GM21367 (cell line): Measurements from ENCODE around the gene KDM4B.

ENCODE experiments used
- ATAC-seq: cut with Tn5 transposase; IDR thresholded peaks from one replicate; pipeline ENCODE4 v1.9.1; 2021; ENCODE audit not compliant: unreplicated experiment

KDM4B gene

DNA sequence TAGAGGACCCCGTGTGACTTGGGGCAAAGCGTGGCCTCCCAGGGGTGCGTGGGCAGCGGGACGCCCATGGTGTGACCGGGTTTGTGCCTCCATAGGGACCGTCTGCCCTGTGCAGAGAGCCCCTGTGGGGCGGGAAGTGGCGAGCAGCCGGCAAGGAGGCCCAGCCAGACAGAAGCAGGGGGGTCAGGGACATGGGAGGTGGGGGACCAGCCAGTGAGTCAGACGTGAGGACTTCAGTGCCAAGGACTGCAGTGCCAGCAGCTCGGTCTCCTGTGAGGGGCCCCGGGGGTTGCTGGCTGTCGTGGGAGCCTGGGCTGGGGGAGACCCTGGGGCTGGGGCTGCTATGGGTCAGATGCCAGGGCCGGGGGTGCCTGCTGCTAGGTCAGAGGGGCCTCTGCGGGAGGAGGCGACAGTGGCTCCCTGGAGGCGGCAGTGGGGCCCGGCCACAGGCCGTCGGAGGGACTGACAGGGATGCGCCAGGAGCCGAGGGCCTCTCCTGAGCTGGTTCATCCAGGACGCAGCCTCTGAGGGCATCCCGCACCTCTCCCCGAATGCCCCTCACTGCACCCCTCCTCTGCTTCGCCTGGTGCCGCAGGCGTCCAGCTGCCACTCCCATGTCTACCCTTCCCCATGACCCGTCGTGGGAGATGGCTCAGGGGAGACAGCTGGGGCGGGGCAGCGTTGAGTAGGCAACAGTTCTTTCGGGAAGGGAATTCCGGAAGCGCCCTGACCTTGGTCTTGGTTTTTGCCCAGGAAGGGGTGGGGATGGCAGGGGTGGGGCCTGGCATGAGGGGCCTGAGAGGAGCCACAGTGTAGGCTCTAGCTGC, 80.0 kb downstream of the KDM4B start:
- no peak for ATAC-seq

DNA sequence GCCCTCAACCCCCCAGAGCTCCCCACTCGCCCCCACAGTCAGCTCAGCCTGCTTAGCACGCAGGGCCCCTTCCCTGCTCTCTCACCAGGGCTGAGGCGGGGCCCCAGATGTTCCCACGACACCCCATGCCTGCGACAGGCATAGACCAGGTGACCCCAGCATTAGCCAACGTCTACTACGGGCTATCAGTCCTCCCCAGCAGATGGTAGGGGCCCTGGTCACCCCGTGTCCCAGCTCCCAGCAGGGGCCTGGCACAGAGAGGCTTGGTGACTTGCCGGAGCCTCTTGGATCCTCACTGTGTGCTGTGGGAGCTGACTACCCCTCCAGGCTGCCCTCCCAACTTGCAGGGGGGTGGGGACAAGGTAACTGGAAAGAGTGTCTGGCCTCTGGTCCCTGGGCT, 80.6 kb downstream of the KDM4B start:
- no peak for ATAC-seq

DNA sequence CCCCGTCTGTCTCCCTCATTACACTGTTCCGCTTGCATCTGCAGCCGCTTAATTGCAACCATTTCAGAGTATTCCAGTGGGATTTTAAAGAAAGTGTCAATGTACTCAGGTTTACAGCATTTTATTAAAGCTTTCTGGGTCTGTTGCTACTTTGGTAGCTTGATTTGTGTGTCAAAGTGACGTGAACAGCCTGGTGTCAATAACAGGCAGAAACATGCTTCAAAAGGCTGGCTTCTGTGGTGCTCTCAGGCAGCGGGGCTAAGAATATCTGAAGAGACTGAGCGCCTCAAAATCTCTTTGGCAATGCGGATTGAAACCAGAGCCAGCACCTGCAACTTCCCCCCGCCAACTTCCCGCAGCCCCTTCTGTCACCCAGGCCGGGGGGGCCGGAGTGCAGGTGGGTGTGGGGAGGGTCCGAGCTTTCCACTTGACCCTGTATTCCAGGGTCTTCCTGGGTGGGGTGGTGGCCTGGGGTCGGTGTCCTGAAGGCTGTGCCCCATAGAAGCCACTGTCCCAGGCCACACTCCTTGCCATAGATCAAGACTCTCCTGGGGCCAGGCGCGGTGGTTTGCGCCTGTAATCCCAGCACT, 81.2 kb downstream of the KDM4B start:
- no peak for ATAC-seq

DNA sequence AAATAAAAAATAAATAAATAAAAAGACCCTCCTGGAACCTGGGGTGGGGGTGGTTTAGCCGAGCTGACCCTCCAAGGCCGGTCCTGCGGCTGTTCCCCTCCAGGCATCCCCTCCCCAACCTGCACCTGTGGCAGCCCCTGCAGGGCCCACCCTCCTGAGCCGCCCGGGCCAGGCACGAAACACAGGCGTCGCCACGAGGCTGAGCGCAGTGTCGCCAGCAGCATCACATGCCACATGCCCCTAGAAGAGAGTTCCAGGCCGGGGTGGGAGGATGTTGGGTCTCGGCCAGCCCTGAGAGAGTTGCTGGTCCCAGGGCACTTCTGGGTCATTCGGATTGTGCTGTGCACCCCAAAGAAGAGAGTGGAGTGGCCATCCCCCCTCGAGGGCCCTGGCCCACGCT, 82.0 kb downstream of the KDM4B start:
- no peak for ATAC-seq

DNA sequence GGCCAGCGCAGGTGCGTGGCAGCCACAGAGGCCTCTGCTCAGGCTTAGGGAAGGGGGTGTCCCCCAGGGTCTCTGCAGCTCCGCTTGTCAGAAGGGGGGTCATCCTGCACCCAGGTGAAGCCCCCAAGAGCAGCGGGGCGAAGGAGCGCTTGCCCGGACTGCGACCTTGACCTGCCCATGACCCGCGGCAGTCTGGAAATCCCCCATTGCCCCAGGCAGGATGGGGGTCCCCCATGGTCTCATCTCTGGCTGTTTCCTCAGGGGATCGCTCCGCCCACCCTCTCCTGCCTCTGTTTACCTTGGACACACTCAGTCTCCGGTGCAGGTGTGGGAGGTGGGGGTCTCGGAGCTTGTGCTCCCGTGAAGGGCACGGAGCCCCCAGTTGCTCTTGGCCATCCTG, 82.7 kb downstream of the KDM4B start:
- ATAC-seq = no peak

DNA sequence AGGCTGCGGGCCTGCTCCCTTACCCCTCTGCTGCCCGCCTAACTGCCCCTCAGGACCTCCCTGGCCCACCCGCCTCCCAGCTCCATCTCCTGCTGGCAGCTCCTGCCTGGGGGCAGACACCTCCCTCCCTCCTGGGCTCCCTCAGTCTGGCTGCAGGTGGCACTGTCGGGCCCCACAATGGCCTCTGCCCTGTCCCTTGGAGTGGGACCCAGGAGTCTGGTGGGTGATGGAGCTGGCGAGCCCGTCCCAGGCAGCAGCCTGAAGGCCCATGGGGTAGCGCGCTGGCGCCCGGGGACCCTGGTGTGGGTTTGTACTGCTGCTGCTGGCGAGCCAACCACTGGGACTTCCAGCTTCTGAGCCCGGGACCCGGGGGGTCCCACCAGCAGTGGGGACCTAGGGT, 83.6 kb downstream of the KDM4B start:
- no peak for ATAC-seq

DNA sequence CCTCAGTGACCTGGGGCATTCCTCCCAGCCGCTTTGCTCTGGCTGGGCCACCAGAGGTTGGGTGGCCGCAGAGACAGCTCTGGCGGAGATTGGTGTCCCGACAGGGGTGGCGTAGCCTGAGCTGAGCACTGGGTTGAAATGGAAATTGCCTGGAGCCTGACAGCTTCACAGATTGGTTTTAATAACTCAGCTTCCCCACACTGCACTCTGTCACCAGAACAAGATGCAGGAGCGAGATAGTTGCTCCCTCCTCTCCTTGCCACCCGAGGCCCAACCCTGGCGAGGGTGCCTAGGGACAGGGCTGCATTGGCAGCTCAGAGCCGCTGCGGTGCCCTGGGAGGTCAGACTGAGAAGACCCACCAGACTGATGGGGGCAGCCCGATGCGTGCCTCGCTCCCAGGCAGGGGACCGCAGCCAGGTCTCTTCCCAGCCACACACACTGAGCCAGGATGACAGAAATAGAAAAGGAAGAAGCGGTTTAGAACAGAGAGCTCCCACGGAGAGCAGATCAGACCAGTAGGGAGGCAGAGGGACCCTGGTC, 84.1 kb downstream of the KDM4B start:
- ATAC-seq = no peak

DNA sequence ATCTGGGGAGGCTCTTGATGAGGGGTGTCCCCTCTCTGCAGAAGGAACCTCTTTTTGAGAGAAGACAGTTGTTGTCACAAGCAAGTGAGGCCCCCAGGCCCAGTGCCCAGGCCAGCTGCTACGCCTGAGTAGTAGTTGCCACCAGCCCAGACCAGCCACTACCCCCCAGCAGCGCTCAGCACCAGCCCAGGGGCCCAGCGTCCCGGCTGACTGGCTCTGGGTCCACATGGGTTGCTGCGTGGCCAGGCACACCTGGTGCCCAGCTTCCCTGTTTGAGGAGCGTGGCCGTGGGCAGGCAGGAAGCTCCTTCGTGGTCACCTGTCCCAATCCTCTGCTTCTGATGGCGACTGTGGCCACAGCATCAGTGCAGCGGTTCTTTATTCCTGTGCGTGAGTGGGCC, 84.7 kb downstream of the KDM4B start:
- ATAC-seq = no peak

DNA sequence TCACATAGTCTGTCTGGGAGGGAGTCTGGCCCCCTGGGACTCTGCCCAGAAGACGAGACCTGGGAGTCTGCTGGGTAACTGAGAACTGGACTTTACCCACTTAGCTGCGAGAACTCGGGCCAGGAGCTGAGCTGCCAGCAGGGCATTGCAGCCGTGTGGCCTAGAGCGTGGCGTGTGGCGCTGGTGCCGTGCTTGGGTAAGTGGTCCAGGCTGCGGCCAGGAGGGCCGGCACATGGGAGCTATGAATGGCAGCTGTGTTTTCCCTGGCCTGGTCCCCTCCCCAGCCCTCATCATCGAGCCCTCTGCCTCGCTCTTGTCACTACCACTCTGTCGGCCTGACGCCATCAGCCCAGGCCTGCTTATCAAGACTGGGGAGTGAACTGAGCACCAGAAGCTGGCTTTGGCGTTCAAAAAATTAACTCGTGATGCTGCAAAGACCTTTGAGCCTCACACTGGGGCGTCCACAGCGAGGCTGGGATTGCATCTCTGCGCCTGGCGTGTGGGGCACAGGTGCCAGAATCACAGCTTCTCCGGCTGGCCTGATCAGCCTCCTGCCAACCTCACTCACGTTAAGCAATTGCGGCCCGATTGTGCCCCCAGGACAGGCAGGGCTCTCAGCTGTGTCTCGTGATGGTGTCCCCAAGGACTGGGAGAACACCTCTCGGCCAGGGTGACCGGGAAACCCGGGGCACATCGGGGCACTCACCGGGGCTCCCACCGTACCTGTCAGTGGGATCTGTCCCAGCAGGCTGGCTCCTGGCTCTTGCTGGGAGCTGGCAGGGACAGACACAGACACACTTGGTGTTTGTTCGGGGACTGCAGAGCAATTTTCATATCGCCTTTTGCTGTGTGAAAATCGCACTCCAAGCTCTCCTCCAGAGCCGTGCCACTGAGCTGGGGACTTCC, 85.9 kb downstream of the KDM4B start:
- no peak for ATAC-seq

DNA sequence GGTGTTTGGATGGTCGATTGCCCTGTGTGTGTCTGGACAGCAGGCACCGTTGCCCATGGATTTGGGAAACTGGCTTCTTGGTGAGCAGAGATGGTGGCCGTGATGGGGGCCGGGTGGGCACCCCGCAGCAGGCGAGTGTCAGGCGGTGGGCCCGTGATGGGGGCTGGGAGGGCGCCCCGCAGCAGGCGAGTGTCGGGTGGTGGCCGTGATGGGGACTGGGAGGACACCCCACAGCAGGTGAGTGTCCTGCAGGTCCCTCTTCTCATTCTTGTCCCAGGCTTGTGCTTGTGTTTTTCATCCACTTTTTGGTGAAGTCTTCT, 86.5 kb downstream of the KDM4B start:
- no peak for ATAC-seq

DNA sequence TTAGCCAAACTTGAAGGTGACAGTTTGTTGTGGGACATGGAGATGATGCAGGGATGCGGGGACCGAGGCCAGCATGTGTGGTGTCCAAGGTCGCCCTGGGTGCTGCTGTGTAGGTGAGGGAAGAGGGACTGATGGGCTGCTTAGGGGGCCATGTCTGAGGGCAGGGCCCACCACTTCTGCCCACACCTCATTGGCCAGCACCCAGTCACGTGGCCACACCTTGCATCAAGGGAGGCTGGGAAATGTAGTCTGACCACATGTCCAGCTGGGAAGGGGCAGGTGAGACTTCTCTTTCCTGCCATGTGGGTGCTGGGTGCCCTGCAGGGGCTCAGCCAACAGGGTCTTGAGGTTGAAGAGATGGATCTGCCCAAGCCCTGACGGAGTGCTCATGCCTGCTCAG, 88.9 kb downstream of the KDM4B start:
- no peak for ATAC-seq

DNA sequence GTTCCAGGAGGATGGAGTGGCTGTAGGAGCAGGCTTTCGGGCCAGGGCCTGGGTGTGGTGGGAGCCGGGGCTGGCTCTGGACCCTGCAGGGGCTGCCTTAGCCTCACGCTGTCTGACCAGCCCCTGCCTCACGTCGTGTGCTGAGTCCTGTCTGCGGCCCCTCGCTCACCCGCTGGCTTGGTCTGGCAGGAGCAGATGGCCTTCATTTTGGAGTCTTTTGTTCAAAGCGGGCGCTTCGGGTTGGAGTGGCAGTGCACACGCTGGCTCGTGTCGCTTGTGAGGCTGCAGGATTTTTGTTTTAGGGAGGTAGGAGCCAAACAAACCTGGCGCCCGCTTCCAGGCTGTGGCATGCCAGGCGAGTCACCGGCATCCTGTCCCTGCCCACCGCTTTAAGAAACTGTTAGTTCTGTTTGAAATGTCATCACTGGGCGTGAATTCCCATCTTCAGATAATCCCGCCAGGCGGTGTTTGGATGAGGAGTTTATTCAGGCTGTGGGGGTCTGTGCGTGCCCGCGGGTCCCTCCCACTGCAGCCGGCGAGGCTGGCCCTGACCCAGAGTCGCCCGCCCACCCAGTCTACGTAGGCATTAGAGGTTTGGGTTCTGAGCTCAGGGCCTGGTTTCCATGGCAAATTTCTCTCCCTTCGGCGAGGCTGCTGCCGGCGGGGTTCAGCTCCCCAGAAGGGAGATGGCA, 89.8 kb downstream of the KDM4B start:
- no peak for ATAC-seq

DNA sequence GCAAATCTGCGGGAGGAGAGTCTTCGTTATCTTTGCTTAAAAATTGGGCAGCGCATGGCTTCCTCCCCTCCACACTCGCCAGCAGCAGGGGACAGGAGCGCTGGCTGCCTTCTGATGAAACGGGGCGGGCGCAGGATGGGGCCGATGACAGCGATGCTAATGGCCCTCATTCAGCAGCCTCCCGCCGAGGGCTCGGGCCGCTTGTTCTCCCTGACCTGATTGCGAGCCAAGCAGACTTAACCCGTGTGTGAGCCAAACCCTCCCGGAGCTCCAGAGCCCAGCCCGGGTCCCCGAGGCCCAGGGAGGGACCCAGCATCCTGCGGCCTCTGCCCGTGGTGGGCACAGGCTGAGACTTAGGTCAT, 90.3 kb downstream of the KDM4B start:
- no peak for ATAC-seq

DNA sequence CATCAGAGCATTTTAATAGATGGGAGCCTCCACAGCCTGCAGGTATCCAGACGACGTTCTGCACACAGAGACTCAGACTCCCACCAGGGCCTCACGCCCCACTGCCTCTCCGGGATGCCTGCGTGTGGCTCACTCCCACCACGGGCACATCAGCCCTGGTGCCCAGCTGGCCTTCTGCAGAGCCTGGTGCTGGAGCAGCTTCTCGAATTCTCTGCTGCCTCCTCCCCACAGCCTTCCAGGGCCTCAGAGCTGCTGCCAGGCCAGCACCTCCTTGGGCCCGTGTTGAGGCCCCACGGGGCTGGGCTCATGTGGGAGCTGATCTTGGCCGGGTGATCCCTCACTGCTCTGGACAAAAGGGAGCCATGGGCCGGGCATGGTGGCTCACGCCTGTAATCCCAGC, 90.9 kb downstream of the KDM4B start:
- ATAC-seq = no peak

DNA sequence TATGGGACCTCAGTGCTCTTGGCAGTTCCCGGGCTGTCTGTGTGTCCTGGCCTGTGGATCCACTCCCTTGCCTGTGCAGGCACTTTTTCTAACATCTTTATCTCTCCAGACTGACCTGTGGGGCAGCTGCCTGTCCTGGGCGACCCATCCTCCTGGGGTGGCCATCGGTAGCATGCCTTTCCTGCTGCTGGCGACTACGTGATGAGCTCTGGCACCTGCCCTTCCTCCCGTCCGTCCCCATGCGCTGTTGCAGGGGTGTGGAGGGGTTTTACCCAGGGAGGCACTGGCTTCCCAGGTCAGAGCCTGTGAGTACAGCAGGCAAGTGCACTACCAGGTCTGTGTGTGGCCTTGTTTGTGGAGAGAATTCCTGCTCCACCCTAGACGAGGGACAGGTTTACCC, 93.3 kb downstream of the KDM4B start:
- ATAC-seq = no peak

DNA sequence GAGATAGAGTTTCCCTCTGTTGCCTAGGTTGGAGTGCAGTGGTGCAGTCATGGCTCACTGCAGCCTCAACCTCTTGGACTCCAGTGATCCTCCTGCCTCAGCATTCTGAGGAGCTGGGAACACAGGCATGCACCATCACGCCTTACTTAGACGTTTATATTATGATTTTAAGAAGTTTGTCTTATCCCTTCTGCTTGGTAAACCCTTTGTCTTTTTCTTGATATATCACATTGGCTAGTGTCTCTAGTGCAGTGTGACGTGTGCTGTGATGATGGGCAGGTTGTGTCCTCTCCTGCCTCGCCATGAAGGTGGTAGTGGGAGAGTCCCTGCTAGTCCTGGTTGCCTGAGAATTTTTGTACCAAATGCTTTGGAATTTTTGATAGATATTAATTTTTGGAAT, 93.9 kb downstream of the KDM4B start:
- ATAC-seq = no peak

DNA sequence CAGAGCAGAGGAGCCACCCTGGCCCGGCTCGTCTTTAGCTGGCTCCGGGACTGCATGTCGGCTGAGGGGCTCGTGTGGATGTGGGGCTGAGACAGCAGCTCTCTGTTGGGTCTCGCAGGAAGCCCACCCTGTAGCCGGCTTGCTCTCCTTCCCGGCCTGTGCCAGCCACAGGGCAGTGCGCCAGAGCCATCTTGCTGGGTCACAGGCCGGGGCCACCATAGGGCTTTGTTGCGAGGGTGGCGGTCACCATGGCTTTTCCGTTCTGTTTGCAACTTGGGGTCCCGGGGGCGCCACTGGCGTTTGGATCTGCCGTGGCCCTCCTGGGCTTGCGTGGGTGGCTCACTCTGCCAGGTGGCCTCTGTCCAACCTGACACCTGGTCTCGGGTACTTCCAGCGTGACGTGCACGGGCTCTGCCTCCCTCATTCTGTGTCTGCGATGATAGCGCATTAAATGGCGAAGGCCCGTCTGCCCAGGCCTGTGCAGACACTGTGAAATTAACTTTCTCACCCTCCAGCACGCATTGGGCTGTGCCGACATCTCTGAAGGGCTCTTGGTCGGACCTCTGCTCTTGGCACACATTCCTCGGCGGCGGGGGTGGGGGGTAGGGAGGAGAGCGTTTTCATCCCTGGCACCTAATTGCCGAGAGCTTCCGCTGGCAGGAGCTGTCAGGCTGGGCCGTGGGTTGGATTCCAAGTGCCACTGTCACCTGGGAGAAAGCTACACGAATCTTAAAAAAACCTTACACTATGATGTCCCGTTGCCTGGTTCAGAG, 95.1 kb downstream of the KDM4B start:
- ATAC-seq = no peak

DNA sequence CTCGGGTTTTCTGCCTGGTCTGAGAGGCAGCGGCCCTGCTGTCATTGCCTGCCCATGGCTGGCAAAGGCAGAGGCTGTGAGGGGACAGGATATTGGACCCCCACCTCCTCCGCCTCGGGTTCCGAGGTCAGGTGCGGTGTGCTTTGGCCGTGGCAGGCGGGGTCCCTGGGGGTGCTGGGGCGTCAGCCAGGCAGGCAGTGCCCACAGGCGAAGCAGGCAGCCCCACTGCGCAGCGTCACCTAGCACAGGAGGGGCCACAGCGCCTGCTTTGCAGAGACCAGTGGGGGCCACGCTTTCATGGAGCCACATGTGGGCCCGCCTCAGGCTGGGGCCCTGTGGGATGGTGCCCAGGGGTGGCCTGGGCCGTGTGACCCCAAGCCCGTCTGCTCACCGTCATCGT, 96.0 kb downstream of the KDM4B start:
- ATAC-seq = no peak

DNA sequence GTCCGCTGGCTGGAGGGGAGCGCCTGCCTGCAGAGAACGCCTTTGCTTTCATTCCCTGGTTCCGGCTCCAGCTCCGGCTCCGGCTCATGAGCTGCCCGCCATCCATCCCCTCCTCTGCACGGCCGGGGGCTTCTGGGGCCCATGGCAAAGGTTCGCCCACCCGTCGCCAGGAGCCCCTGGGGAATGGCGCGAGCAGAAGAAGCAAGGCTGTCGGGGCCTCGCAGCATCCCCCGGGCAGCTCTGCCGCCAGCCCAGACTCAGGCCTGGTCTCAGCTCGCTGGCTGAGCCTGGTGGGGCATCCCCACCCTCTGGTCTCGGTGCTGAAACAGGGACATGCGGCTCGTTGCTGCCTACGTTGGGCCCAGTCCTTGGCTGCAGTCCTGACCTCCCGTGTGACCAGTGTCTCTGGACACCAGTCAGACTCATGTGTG, 96.8 kb downstream of the KDM4B start:
- ATAC-seq = no peak

DNA sequence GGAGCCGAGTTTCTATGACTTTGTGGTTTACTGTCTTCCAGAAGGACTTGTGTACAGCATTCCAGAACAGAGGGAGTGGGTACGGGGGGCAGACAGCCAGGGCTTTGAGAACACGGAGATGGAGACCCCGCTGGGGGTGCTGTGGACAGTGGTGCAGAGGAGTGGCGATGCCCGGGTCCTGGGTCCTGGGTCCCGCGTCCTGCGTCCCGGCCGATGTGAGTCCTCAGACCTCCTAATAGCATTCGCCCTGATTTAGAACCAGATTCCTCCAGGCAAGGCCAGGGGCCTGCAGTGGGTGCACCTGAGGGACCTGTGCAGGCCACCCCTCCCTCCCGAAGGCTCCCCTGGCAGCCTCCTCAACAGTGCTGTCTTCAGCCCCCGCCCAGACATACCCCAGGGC, 97.9 kb downstream of the KDM4B start:
- no peak for ATAC-seq
